Measurements from ENCODE around the gene NCLN. TPM values are rescaled to one million over a fixed set of nuclear protein-coding genes. Genes with fewer than 3 reads are reported as not detected.
A peak's percentile ranks its signal among the peaks of the same experiment; 100 is the strongest.
"Not testable (repeated sequence)": the region's sequence is repeated elsewhere in the genome, so short reads cannot be mapped to it uniquely, and the experiment has no call there.

Gene NCLN
- total and polyA plus RNA-seq, 8 donors: 34.0 to 68.1 (median 51.3) TPM

DNA sequence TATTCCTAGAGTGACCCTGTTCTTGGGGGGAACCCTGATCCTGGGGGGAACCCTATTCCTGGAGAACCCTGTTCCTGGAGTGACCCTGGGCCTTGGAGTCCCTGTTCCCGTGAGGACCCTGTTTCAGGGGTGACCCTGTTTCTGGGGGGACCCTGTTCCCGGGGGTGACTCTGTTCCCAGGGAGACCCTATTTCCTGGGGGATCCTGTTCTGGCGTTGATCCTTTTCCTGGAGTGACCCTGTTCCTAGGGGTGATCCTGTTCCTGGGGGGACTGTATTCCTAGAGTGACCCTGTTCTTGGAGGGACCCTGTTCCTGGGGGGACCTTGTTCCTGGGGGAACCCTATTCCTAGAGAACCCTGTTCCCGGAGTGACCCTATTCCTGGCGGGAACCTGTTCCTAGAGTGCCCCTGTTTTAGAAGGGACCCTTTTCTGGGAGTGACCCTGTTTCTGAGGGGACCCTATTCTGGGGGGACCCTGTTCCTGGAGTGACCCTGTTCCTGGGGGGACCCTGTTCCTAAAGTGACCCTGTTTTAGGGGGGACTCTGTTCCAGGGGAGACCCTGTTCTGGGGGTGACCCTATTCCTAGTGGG lies 34.9 kb upstream of the NCLN start:
- FAIRE-seq: no peak

DNA sequence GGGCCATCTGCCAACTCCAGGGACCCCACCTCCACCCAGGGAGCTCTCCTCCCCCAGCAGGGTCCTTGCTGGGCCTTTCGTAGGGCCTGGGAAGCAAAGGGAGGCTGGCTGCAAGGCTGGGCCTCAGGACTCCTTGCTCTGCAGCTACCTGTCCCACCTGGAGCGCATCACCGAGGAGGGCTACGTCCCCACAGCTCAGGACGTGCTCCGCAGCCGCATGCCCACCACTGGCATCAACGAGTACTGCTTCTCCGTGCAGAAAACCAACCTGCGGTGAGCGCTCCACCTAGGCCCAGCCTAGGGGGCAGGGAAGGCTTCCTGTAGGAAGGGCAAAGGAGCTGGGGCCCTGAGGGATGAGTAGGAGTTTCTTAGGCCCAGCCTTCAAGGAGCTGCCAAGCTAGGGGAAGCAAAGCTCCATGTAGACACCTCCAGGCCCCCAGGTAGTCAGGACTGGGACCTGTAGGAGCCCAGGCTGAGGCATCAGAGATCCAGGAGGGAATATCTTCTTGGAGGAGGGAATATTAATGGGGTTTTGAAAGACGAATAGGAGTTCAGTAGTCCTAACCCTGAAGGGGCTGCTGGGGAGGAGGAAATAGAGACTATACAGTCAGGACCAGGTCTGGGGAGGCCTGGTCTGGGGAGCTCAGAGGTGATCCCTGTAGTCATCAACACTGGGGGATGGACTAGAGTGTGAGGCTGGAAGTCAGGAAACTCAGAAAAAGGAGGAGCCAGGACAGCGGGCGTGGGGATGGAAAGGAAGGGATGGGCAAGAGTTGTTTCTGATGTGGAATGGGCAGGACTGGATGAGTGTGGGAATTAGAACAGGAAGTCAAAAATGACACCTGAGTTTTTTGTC lies 33.9 kb upstream of the NCLN start:
- no peaks in the 10 kb centered on the region for H3K4me1 ChIP-seq
- DNase-seq (peak in 2 of 6 donors; percentile 14 to 61), FAIRE-seq (no peak), ATAC-seq (no peak)
- H3K27ac ChIP-seq: no peak overlapping the region
- TF ChIP-seq, protein P1, sequence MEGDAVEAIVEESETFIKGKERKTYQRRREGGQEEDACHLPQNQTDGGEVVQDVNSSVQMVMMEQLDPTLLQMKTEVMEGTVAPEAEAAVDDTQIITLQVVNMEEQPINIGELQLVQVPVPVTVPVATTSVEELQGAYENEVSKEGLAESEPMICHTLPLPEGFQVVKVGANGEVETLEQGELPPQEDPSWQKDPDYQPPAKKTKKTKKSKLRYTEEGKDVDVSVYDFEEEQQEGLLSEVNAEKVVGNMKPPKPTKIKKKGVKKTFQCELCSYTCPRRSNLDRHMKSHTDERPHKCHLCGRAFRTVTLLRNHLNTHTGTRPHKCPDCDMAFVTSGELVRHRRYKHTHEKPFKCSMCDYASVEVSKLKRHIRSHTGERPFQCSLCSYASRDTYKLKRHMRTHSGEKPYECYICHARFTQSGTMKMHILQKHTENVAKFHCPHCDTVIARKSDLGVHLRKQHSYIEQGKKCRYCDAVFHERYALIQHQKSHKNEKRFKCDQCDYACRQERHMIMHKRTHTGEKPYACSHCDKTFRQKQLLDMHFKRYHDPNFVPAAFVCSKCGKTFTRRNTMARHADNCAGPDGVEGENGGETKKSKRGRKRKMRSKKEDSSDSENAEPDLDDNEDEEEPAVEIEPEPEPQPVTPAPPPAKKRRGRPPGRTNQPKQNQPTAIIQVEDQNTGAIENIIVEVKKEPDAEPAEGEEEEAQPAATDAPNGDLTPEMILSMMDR (IDR thresholded peaks at IDR 0.05): no peak
- H3K27me3 ChIP-seq: no peaks in the 10 kb centered on the region
- no peak overlapping the region for H3K4me3 ChIP-seq
- intact Hi-C loops (cut with DNase I): loop anchor here in 1 of 3 donors (10.0 kb wide), 1 partner anchor 267 kb away; no protein-coding TSS in a partner anchor
- 71 to 72% methylated on average over 14 of the region's 14 CpGs for WGBS, 2 donors
- H3K9me3 ChIP-seq: no peaks in the 10 kb centered on the region
- H3K36me3 ChIP-seq: no peaks in the 10 kb centered on the region

More for the DNA sequence above, 34.9 kb upstream of the NCLN start:
- ATAC-seq (no peak), DNase-seq (no peak)
- Histone ChIP-seq H3K36me3 (no peaks in the 10 kb centered on the region), H3K27me3 (no peaks in the 10 kb centered on the region), H3K9me3 (no peaks in the 10 kb centered on the region), H3K27ac (no peak overlapping the region), H3K4me1 (no peaks in the 10 kb centered on the region), H3K4me3 (no peak overlapping the region)
- 55 to 65% methylated on average over 5 of the region's 5 CpGs for WGBS, 2 donors
- intact Hi-C loops (cut with DNase I): loop anchor here in 1 of 3 donors (10.0 kb wide), 1 partner anchor 266 kb away; no protein-coding TSS in a partner anchor
- TF ChIP-seq, protein P1 (IDR thresholded peaks at IDR 0.05): no peak

DNA sequence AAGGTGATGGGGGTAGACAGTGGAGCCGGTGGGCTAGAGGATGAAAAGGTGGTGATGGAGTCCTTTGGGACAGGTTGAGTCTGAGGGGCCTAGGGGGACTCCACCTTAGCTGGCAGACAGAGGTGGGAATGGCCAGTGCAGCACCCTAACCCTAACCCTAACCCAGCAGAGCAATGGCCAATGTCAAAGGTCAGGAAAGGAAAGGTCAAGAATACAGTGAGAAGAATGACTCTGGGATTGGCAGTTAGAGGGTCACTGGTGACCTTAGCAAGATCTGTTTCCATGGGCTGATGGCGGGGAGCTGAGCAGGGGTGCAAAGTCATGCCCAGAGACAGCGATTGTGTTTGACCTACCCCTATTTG lies 33.3 kb upstream of the NCLN start:
- FAIRE-seq: no peak
- no peaks in the 10 kb centered on the region for H3K27me3 ChIP-seq
- no peak for ATAC-seq
- no peaks in the 10 kb centered on the region for H3K9me3 ChIP-seq
- intact Hi-C loops (cut with DNase I): loop anchor here in 1 of 3 donors (10.0 kb wide), 1 partner anchor 268 kb away; no protein-coding TSS in a partner anchor
- peak in 1 of 6 donors; percentile 2 for DNase-seq
- TF ChIP-seq, protein P1 (IDR thresholded peaks at IDR 0.05): no peak
- no peaks in the 10 kb centered on the region for H3K4me1 ChIP-seq
- no peak overlapping the region for H3K4me3 ChIP-seq
- no peak overlapping the region for H3K27ac ChIP-seq
- H3K36me3 ChIP-seq: no peaks in the 10 kb centered on the region
- 74 to 87% methylated on average over 3 of the region's 3 CpGs for WGBS, 2 donors

DNA sequence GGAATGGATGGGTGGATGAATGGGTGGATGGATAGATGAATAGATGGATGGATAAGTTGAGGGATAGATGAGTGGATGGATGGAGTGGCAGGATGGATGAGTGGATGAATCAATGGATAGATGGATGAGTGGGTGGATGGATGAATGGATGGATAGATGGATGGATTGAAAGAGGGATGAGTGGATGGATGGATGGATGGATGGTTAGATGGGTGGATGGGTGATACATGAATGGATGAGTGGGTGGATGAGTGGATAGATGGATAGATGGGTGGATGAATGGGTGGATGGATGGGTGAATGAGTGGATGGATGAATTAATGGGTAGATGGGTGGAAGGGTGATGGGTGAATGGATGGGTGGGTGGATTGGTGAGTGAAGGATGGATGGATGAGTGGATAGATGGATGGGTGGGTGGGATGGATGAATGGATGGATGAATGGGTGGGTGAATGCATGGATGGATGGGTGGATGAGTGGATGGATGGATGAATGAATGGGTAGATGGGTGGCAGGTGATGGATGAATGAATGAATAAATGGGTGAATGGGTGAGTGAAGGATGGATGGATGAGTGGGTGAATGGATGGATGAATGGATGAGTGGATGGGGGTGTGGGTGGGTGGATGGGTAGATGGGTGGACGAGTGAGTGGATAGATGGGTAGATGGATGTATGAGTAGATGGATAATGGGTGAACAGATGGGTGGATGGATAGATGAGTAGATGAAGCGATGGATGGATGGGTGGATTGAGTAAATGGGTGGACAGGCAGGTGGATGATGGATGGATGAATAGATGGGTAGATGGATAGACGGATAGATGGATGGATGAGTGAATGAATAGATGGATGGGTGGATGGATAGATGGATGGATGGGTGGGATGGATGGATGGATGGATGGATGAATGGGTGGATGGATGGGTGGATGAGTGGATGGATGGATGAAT lies 32.2 kb upstream of the NCLN start:
- no peak for DNase-seq
- H3K36me3 ChIP-seq: no peaks in the 10 kb centered on the region
- no peak overlapping the region for H3K27ac ChIP-seq
- intact Hi-C loops (cut with DNase I): loop anchor here in 1 of 3 donors (10.0 kb wide), 1 partner anchor 269 kb away; no protein-coding TSS in a partner anchor
- no peak for ATAC-seq
- no peaks in the 10 kb centered on the region for H3K27me3 ChIP-seq
- FAIRE-seq: no peak
- H3K4me3 ChIP-seq: no peak overlapping the region
- WGBS, 2 donors: 59 to 64% methylated on average over 3 of the region's 3 CpGs
- TF ChIP-seq, protein P1 (IDR thresholded peaks at IDR 0.05): no peak
- no peaks in the 10 kb centered on the region for H3K9me3 ChIP-seq
- H3K4me1 ChIP-seq: no peaks in the 10 kb centered on the region

DNA sequence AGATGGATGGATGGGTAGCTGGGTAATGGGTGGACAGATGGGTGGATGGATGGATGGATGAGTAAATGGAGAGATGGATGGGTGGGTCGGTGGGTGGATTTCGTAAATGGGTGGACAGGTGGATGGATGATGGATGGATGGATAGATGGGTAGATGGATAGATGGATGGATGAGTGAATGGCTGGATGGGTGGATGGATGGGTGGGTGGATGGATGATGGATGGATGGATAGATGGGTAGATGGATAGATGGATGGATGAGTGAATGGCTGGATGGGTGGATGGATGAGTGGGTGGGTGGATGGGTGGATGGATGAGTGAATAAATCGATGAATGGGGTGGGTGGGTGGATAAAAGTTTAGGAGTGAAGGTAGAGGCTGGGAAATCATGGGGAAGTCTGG lies 31.3 kb upstream of the NCLN start:
- H3K9me3 ChIP-seq, ATAC-seq, H3K27me3 ChIP-seq, FAIRE-seq, H3K4me1 ChIP-seq, H3K36me3 ChIP-seq, DNase-seq, H3K4me3 ChIP-seq: not testable (repeated sequence)
- peak overlapping the region in 1 of 4 donors; percentile 33 for H3K27ac ChIP-seq
- 65 to 87% methylated on average over 3 of the region's 3 CpGs for WGBS, 2 donors
- intact Hi-C loops (cut with DNase I): loop anchor here in 1 of 3 donors (10.0 kb wide), 1 partner anchor 270 kb away; no protein-coding TSS in a partner anchor
